SK-N-MC (cell line): ENCODE measurements around the gene RFX2.
"Not testable (repeated sequence)": the region's sequence is repeated elsewhere in the genome, so short reads cannot be mapped to it uniquely, and the experiment has no call there.

ENCODE experiments used
- DNase-seq: peaks from one replicate; pipeline ENCODE4 v3.0.0-alpha.2; 2011; ENCODE audit warnings: low read depth, low spot score
- H3K27ac ChIP-seq: fragments of 200-600 bp; sonication (generic); 2 replicates; pipeline ENCODE4 v1.5.1; 2016; ENCODE audit warnings: mixed run types
- H3K36me3 ChIP-seq: fragments of 200-600 bp; sonication (generic); 2 replicates; pipeline ENCODE4 v1.6.1; 2017; ENCODE audit warnings: antibody characterized with exemption, low read length, mixed read lengths; ENCODE audit not compliant: insufficient read depth
- H3K4me3 ChIP-seq: fragments of 200-600 bp; sonication (generic); 2 replicates; pipeline ENCODE4 v1.5.1; 2016
- H3K9ac ChIP-seq: fragments of 200-600 bp; sonication (generic); 2 replicates; pipeline ENCODE4 v1.8.0; 2017; ENCODE audit warnings: mixed run types, mixed read lengths; ENCODE audit not compliant: insufficient read length
- H3K9me3 ChIP-seq: fragments of 200-600 bp; sonication (generic); 2 replicates; pipeline ENCODE4 v1.6.1; 2017; ENCODE audit warnings: low read depth, mild to moderate bottlenecking, antibody characterized with exemption, low read length, moderate library complexity, mixed read lengths
- EZH2 ChIP-seq: fragments of 200-600 bp; sonication (generic); IDR thresholded peaks from one replicate; pipeline ENCODE4 v1.6.1; 2017; ENCODE audit warnings: antibody characterized with exemption
- FOXP2 ChIP-seq: optimal IDR thresholded peaks from 2 replicates; pipeline ENCODE3; 2011; ENCODE audit warnings: mild to moderate bottlenecking, moderate library complexity; ENCODE audit not compliant: insufficient read depth; ENCODE audit errors: extremely low read length, control extremely low read depth
- POLR2AphosphoS5 ChIP-seq: IDR thresholded peaks from 2 replicates; pipeline ENCODE4 v1.6.1; 2012; ENCODE audit warnings: mild to moderate bottlenecking, low read depth, low read length, borderline replicate concordance

Gene RFX2

GRCh38 chr19:6076675-6077463 lies 33.4 kb downstream of the RFX2 start:
- H3K36me3 ChIP-seq: no peaks in the 10 kb centered on the region
- no peak overlapping the region for H3K9ac ChIP-seq
- no peaks in the 10 kb centered on the region for H3K9me3 ChIP-seq
- H3K27ac ChIP-seq: peak overlapping the region; percentile 6; the same call in 1 of the 2 replicates
- no peak overlapping the region for H3K4me3 ChIP-seq
- TF ChIP-seq FOXP2 (no peak), EZH2 (no peak), POLR2AphosphoS5 (no peak)
- no peak for DNase-seq

DNA sequence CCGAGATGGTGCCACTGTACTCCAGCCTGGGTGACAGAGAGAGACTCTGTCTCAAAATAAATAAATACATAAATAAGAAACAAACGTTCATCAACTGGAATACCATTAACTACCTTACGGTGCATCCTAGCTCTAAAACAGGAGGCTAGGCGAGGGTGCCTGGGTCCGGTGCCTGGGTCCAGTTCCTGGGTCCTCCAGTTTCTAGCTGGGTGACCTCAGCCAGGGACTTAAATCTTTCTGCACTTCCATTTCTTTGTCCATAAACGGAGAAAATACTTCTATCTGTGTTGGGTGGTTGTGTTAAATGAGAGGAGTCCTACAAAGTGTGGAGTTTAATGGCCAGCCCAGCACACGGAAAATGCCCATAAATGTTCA lies 34.0 kb downstream of the RFX2 start:
- Histone ChIP-seq H3K36me3 (no peaks in the 10 kb centered on the region), H3K4me3 (no peak overlapping the region), H3K27ac (0 out of 2 replicates have a peak overlapping the region, but pooled peaks have one; percentile 6), H3K9me3 (no peaks in the 10 kb centered on the region), H3K9ac (no peak overlapping the region)
- DNase-seq: no peak
- TF ChIP-seq FOXP2 (no peak), POLR2AphosphoS5 (no peak), EZH2 (no peak)

GRCh38 chr19:6074709-6075403 lies 35.4 kb downstream of the RFX2 start:
- Histone ChIP-seq H3K36me3 (no peaks in the 10 kb centered on the region), H3K27ac (no peak overlapping the region), H3K9me3 (no peaks in the 10 kb centered on the region), H3K4me3 (no peak overlapping the region), H3K9ac (no peak overlapping the region)
- TF ChIP-seq POLR2AphosphoS5: no peak
- TF ChIP-seq EZH2: no peak
- no peak for TF ChIP-seq FOXP2
- no peak for DNase-seq

DNA sequence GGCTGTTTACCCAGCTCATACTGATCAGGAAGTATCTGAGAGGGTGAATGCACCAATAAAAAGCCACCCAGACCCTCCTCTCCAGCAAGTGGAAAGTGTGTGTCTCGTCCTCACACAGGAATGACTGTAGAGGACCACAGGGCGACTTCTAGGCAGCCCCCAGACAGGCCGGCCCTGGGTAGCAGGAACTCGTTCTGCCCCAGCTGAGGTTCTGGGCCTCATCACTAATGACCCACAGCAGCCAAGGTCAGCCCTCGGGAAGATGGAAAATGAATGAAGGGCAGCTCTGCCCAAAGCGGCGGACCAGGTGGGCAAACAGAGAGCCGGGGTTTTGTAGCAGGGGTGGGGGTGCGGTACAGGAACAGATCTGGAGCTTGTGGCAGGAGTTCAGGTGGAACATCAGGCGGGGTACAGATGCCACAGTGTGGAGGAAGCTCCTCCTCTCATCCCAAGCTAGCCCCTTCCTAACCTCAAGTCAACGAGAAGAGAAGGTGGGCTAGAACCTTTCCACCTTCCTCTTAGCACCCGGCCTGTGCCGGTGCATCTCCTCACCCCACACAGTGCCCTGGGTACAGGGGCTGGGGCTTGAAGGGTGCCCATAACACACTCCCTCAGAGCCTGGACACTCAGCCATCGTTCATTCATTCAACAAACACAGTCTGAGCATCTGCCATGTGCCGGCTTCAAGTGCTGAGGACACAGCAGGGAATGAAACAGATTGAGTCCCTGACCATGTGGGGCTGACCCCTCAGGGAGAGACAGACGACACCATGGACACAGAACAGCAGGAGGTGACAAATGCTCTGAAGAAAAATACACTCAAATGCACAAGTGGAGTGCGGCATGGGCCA lies 36.2 kb downstream of the RFX2 start:
- no peak overlapping the region for H3K9ac ChIP-seq
- TF ChIP-seq EZH2 (no peak), FOXP2 (no peak), POLR2AphosphoS5 (no peak)

DNA sequence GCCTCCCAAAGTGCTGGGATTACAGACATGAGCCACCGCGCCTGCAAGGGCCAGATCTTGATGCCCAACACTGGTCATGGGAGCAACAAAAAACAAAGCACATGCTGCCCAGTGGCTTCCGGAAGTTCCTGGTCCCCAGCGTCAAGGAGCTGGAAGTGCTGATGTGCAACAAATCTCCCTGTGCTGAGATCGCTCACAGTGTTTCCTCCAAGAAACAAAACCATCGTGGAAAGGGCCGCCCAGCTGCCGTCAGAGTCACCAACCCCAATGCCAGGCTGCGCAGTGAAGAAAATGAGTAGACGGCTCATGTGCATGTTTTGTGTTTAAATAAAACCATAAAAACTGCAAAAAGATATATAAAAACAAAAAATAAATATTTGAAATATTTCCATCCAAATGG lies 37.1 kb downstream of the RFX2 start:
- H3K4me3 ChIP-seq, H3K9me3 ChIP-seq, H3K36me3 ChIP-seq, H3K9ac ChIP-seq, DNase-seq, H3K27ac ChIP-seq: not testable (repeated sequence)

More for the DNA sequence above, 36.2 kb downstream of the RFX2 start:
- DNase-seq: no peak
- Histone ChIP-seq H3K4me3 (no peak overlapping the region), H3K9me3 (no peaks in the 10 kb centered on the region), H3K36me3 (no peaks in the 10 kb centered on the region), H3K27ac (no peak overlapping the region)

- peak overlapping the region; percentile 82; the same call in 1 of the 2 replicates for H3K27ac ChIP-seq
- no peak overlapping the region for H3K9ac ChIP-seq
- no peaks in the 10 kb centered on the region for H3K36me3 ChIP-seq
- no peaks in the 10 kb centered on the region for H3K9me3 ChIP-seq
- TF ChIP-seq EZH2: no peak
- no peak for TF ChIP-seq FOXP2
- TF ChIP-seq POLR2AphosphoS5: no peak
- DNase-seq: no peak
- H3K4me3 ChIP-seq: no peak overlapping the region
Observed at GRCh38 chr19:6071875-6072274, 38.4 kb downstream of the RFX2 start.

- no peaks in the 10 kb centered on the region for H3K9me3 ChIP-seq
- no peaks in the 10 kb centered on the region for H3K36me3 ChIP-seq
- peak overlapping the region; percentile 13 for H3K9ac ChIP-seq
- H3K4me3 ChIP-seq: peak overlapping the region; percentile 31
- DNase-seq: no peak
- TF ChIP-seq EZH2: no peak
- TF ChIP-seq POLR2AphosphoS5: no peak
- peak overlapping the region; percentile 82 for H3K27ac ChIP-seq
Observed at GRCh38 chr19:6070720-6071485, 39.4 kb downstream of the RFX2 start.
